ENCODE data around the gene E2F8.

DNA sequence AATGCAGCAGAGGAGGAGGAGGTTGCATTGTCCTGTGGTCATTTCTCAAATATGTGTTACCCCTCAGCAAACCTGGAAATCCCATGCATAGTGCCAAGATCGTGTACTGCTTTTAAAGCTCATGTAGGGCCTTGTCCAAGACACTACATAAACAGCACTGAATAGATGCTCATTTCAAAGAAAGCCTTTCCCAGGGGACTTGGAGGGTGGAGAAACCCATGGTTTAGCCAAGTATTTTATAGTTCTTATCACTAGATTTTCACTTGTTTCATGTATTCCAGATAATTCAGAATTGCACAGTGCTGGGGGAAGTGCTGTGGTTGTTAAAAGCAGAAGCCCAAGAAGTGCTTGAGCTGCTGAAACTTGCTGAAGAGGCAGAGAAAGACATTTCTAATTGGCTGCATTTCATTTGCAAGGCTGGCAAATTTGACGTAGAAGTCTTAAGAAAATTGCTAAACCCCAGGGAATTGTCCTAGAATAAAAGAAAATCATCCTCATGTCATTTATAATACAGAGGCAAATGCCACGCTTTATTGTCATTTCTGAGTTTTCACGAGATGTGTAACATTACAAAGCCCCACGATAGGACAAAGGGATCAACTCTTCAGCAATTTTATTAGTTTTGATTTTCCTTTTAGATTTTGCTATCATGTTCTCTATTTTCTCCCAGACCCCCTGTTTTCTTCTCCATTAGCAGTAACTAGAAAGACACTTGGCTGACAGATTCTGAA lies 59.0 kb downstream of the E2F8 start:
- TF ChIP-seq, protein P1, sequence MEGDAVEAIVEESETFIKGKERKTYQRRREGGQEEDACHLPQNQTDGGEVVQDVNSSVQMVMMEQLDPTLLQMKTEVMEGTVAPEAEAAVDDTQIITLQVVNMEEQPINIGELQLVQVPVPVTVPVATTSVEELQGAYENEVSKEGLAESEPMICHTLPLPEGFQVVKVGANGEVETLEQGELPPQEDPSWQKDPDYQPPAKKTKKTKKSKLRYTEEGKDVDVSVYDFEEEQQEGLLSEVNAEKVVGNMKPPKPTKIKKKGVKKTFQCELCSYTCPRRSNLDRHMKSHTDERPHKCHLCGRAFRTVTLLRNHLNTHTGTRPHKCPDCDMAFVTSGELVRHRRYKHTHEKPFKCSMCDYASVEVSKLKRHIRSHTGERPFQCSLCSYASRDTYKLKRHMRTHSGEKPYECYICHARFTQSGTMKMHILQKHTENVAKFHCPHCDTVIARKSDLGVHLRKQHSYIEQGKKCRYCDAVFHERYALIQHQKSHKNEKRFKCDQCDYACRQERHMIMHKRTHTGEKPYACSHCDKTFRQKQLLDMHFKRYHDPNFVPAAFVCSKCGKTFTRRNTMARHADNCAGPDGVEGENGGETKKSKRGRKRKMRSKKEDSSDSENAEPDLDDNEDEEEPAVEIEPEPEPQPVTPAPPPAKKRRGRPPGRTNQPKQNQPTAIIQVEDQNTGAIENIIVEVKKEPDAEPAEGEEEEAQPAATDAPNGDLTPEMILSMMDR (IDR thresholded peaks at IDR 0.05), result no peak
- TF ChIP-seq EP300 (IDR thresholded peaks at IDR 0.05) (no peak), POLR2A (IDR thresholded peaks at IDR 0.05; ENCODE audit: low read depth) (no peak), POLR2AphosphoS5 (IDR thresholded peaks at IDR 0.05) (no peak)

Data from esophagus muscularis mucosa (tissue), 4 donors.